Stimulated activated CD4-positive, alpha-beta T cell treated with anti-CD3 and anti-CD28 coated beads, Interleukin-2, amount 100 ng/mL, for 4 hours (primary cell): ENCODE data around the gene THSD4.

Experiments used
- DNase-seq: peaks from one replicate; pipeline ENCODE4 v3.0.0-alpha.2; 2020; ENCODE audit warnings: low read depth

Gene THSD4

DNA sequence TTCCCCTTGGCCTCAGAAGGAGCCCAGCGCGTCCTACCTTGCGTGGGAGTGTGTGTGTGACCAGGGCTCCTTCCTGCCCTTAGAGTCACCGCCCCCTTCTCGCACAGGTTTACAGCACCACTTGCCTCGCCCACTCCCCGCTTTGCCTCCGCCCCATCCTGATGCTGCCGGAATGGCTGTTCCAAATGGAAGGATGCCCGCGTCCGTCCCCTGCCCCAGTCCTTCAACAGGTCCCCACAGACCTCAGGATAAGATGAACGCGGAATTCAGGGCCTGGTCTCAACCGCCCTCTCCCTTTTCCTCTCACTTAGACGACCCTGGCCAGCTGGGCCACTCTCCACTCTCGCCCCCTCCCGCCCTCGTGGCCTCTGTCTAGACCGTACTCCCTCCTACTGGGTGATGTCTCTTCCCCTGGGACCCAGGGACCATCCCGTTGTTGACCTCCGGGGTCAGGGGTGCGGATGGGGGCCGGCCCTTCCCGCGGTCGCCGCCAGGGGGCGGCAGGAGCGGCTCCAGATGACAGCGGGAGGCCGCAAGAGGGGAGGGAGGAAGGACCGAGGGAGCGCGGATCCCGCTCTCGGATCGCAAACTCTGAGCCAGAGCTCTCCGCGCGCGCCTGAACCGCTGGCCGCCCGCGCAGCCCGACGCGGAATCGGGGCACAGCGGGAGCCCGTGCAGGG, at the start of gene THSD4:
Gene THSD4, plus strand, starts transcription at position 585 of the 680 bp plus-strand sequence.
- DNase-seq: peak; percentile 23

DNA sequence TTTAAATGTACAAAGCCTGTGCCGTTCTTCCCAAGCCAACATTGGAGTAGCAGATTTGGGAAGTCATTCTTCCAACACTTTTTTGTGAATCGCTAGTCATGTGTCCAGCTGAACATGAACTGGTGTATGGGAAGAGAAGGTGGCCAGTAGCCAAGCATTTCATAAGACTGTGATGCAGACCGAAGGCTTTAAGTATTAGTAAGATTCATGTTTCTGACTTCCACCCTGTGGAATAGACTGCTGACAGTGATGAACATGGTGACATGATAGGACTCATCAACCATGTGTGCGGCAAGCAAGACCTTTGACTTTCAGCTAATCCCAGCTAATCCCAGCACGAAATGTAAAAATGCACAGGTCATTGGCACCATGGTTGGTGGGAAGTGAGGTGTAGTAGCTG, 48.3 kb upstream of the THSD4 start:
- DNase-seq: no peak

DNA sequence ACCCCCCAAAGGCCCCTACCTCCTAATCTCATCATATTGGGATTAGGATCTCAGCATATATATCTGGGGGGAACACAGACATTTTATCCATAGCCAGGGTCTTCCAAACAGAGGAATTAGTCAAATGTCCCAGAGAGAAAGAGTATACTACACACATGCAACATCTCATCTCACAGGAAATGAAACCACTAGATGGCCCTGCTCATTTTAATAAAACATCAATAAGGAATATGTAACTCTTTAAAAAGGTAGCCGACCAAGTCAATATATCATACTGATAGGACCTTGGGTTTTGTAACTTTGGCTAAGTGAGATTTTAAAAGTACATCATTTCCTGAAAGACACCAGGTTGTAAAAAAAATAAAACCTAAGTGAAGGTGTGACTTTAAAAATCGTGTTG, 45.6 kb upstream of the THSD4 start:
- DNase-seq: no peak

DNA sequence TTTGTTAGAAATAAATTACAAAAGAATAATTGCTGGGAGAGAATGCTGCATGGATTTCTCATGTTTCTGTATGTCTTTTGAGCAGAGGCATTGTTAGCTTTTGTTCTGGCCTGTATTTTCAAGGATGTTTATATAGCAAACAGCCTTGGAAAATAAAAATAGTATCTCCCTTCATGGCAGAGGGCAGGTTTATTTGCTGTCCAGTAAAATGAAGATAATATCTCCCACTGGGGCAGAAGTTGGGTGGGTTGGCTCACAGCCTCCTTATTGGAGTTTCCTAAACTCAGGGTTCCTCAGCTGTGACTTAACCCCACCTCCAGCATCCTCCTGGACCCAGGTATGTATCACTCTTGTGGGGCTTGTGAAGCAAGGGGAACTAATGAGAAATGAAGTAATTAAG, 43.7 kb upstream of the THSD4 start:
- DNase-seq: no peak

DNA sequence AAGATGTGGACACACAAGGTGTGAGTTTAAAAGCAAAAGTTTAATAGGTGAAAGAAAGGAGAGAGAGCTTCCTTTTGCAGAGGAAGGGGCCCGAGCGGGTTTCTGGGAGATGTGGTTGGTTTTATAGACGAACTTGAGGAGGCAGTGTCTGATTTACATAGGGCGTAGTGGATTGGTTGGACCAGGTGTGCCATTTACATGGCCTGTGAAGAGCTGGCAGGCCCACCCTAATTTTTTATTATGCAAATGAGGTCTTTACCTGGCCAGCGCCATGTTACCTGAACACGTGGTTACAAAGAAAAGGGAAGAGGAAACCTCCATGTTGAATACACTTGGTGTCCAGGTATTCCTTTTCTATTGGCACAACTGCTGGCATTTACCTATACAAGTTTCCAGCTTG, 42.8 kb upstream of the THSD4 start:
- DNase-seq: no peak

DNA sequence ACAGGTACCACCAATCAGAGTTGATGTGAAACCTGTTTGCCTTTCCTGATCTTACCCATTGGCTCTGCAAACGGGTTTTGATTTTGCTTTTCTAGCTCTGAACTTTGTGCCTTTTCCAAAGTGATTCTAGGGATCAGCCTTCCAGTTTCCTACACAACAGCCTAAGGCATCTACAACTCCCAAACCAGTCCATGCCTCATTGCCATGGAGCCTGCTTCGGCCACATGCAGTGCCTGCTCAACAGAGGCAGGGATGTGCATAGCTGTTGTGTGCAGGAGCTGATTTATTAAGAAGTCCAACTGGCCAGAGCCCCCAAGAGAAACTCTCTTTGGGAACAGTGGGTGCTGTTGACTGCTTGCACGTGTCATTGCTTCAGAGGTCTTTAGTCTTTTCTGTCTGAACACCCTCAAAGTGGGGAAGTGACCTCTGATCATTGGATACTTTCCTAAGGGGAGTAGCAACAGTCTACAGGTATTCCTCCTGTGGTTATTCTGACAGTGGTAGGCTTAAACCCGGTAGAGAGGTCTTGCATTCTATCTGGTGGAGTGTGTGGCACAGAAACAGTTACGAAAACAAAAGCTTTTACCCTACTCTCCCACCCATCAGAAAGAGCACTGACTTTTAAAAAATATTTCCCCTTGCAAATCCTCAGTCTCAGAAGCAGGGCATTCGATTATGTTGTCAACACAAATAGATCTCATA, 36.6 kb upstream of the THSD4 start:
- no peak for DNase-seq

DNA sequence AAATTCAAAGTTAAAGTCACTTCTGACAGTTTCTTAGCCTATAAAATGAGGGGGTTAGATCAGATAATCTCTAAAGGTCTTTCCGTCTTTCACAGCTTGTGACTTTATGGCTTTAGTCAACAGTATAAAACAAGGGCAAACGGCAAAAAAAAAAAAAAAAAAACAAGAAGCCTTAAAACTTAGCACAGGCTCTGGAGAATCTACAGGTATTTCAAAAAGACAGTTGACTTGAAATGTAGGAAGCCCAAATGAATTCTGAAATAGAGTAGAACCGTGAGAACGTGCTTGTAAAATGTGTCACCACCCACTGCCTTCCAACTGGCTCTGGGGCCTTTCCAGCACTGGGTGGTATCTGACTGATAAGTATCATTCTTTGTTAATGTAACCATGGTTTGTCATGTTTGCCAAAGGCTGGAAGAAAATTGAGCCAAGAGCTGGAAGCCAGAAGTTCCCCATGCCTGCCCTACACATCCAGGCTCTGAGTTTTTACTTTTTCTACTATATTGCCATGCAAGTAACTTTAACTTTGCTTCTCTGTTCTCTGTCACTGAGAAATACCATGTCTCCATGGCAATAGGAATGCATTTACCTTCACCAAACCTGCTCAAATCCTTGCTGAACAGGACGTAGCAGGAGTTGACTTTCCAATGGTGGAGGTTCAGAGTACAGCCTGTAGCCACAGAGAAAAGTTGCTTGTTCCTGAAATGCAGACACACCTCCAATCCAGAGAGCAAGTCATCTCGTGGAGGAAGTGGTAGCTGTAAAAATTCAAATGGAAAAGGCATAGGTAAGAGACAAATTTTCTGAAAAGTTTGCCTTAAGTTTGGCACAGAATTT, 35.8 kb upstream of the THSD4 start:
- DNase-seq: no peak

DNA sequence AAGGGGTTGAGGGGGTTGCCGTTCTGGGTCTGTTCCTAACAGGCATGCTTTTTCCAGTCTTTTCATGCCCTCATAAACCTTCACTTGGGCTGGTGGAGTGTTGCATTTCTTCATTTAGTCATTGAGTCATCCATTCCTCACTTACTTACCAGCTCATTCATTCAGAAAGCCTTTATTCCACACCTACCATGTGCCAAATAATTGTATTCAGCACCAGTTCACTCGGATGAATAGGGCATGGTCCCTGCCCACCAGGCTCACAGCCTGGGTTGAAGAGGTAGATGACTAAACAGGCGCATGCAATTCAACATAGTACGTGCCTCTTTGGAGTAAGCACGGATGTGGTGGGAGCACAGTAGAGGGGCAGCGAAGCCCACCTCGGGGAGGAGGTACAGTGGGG, 35.1 kb upstream of the THSD4 start:
- DNase-seq: no peak

DNA sequence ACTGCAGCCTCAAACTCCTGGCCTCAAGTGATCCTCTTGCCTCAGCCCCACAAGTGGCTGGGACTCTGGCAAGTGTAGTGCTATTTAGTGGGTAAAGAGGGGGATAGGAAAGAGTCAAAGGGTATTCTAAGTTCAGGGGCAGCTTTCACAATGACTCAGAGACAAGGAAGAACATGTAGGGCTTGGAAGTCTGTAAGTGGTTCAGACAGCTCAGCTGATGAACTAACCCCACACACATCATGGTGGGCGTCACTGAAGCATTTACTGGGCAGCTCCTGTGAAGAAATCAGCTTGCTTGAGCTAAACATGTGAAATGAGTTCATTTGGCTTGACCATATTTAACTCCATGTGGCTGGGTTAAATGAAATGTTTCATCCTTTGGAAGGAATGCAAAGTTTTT, 34.6 kb upstream of the THSD4 start:
- no peak for DNase-seq

DNA sequence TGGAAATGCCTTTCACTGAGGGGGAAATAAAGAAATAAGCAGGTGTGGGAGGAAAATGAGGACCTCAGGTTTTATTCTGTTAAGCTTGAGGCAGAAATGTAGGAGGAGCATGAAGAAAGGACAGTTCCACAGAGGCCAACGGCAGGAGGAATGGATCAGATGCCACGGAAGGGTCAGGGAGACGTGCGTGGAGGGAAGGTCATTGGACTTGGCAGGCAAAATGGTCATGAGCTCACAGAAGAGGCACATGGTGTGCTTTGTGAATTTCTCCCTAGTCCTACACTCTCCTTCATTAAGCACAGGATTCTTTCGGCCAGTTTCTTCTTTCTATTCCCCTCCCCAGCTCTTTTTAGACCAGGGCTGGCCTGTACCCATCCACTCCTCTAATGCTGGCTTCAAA, 32.5 kb upstream of the THSD4 start:
- no peak for DNase-seq

DNA sequence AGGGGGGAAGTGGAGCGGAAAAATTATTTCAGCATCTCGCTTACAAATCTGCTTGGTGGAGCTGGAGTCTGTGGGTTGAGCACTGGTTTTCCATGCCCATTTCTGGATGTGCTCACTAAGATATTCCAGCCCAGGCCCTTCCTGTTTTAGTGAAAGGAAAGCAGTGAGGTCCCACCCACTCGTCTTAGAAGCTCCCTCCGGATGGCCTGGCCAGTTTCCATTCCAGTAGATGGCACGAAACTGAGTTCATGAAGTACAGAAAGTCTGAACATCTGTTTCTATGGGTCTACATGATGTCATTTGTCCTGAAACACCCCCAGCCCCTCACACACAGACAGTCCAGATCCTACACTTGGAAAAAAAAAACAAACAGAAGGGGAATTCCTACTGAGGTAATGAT, 31.9 kb upstream of the THSD4 start:
- no peak for DNase-seq

DNA sequence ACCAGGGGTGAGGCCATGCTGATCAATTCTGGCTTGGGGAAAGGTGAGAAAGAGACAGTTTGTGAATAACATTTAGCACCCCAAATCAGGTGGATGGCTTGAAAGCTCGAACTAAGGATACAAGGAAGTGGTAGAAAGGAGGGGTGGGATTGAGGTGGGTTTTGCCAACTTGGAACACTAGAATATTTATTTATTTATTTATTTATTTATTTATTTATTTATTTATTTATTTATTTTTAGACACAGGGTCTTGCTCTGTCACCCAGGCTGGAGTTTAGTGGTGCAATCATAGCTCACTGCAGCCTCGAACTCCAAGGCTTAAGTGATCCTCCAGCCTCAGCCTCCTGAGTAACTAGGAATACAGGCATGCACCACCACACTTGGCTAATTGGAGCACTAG, 31.0 kb upstream of the THSD4 start:
- DNase-seq: no peak

DNA sequence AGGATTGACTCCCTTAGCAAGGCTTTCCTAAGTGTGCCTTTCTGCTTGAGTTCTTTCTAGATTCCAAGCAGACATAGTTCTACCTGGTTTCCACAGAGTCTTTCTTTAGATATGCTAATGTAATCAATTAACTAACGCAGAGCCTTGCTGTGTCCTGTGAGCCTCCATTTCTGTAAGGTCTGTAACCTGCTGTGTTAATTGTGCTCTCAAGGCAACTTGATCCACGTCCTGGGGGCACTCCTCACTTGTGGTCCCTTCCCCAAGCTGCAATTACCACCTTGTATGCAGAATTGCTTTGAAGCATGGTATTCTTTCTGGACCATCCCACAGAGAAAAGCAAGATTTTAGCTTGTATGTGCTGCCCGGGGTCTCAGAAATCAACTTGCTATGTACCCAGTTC, 29.5 kb upstream of the THSD4 start:
- DNase-seq: no peak

DNA sequence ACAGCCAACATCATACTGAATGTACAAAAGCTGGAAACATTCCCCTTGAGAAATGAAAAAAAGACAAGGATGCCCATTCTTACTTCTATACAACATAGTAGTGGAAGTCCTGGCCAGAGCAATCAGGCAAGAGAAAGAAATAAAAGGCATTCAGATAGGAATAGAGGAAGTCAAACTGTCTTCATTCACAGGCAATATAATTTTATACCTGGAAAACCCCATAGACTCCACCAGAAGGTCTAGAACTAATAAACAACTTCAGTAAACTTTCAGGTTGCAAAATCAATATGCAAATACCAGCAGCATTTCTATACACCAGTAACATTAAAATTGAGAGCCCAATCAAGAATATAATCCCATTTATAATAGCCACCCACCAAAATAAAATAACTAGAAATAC, 27.1 kb upstream of the THSD4 start:
- DNase-seq: no peak

DNA sequence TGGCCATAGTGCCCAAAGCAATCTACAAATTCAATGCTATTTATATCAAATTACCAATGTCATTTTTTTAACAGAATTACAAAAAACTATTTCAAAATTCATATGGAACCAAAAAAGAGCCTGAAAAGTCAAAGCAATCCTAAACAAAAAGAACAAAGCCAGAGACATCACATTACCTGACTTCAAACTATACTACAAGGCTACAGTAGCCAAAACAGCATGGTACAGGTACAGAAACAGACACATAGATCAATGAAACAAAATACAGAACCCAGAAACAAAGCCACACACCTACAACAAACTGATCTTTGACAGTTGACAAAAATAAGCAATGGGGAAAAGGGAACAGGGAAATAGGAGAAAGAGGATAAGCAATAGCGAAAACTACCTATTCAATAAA, 26.6 kb upstream of the THSD4 start:
- DNase-seq: no peak

DNA sequence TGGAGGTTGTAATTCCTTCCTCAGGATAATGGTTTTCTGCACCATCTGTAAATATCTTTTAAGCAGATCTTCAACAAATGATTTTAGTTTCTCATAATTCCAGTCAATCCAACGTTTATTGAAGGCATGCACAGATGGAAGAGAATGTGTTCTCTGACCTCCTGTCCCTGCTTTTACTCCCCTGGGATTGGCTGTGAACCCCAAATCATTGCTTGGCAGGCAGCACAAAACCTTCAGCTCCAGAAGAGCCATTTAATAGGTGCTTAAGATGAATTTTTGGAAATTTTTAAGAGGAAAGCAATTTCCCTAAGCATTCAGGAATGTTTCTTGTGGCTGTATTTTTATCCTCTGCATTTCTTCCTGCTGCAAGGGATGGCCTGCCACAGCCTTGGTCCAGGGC, 25.5 kb upstream of the THSD4 start:
- DNase-seq: no peak

DNA sequence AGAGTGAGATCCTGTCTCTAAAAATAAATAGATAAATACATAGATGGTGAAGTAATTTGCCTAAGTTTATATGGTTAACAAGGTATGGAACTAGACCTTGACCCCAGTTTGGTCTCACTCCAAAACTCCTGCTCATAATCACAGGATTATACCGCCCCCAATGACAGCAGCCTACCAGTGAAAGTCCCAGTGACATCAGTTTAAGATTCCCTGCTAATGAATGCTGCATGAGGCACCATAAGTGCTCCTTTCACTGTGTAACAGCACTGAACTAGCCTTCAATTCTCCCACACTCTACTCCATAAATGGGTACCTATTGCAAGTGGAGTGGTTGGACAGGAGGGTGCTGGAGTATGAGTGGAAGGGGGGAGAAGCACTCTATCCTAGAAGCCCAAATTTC, 23.7 kb upstream of the THSD4 start:
- DNase-seq: no peak

DNA sequence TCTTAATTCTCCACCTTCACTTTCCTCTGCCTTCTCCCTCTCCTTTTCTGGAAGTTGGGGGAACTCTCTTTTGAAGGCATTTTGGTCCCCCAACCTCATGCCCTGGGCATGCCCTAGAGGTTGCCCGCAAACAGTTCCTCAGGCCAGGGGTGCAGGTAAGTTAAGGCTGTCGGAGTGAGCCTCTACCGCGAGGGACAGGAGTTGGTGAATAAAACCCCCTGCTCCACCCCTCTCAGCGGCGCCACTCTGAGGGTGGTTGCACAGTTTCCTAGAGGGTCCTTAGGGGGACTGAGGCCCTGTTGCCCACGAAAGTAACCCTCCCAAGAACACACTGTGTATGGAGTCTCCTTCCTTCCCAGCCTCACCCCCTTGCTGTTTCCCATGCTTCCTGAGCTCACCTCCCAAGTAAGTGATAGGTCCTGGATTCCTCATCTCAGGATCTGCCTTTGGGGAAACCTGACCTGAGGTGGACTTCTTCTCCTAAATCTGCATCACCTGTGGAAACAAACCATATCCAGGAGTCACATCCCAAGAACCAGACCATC, 23.1 kb upstream of the THSD4 start:
- DNase-seq: no peak

DNA sequence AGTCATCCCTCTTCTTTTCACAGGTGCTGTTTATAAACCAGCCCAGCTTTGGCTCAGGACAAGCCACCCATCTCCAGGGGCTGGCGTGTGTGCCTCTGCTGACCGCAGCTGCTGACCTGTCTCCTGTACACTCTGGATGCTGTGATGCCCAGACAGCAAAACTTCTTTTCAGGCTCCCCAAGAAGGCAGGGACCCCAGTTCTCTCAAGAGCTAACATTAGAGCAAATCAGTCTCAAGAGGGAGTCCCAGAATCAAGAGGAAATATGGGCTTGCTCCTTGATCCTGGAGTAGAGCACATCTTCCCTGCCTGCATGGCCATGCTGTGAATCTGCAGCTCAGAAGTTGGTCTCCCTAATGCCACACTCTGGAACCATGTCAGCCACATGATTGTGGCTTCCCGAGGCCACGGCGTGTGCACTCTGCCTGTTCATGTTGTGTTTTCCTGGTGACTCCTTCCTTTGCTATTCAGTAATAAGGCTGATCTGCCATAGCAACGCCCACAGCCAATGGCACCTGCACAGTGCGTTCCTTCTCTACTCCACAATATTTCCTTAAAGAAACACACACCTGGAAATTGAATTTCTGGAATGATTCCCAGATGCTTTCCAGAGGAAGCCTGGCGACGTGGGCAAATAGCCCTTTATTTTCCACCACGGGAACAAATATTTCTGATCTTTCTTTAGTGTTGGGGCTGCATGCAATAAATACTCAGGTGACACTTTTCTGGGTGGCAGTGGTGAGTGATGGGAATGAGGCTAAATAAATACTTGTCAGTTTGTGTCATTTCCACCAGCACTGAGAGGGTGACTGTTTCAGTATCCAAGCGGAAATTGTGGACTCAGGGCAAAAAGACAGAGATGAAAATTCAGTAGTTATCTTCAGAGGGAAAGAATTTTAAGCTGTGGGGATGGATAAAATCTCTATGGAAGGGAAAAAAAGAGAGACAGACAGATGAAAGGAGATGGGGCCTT, 21.9 kb upstream of the THSD4 start:
- DNase-seq: no peak

DNA sequence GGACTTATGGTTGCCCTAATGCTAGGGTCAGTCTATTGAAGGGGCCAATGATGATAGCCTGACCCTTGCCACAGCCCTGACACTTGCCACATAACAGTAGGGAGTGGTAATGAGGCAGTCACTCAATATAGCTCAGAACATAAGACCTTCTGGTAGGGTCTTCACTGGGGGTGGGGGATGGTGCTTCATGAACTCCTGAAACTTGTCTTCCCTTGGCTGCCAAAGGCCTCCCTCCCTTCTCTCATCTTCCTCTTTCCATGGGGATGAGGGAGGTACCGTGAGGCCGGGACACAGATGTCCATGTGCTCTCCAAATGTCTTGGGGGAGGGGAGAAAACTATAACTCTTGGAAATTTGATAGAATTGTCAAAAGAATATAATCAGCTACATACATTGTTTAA, 21.1 kb upstream of the THSD4 start:
- no peak for DNase-seq

DNA sequence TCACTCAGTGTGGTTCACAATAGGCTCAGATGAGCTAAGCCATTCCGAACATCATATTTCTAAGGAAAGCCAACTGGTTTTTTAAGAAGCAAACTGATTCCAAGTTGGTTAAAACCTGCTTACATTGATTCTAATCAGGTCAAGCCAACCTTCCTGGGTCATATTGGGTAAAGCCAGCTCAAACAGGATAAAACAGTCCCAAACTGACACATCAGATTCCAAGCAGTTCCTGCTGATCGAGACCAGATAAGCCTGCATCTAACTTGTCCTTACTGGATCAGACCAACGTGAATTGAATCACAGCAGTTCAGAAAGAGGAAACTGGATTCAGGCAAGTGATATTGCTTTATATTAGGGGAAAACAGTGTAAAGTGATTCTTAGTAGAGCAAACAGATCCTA, 18.6 kb upstream of the THSD4 start:
- DNase-seq: no peak

DNA sequence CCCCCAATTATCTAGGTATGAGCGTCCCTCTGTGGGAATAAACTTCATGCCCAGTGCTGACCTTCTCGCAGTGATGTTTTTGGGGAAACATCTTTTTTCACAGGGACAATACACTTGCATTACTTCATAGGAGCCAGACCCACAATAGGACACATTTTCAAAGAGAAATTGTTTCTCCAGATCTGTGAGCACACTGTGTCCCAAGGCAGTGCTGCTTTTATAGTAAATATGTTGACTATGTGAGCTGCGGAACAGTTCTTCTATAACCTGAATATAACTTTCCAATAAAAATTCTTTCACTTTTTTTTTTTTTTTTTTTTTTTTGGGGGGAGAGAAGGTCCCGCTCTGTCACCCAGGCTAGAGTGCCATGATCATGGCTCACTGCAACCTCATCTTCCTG, 17.4 kb upstream of the THSD4 start:
- no peak for DNase-seq
